HepG2 (cell line): Measurements from ENCODE around the gene BCAT1. TPM values are rescaled to one million over a fixed set of nuclear protein-coding genes. Genes with fewer than 3 reads are reported as not detected.
"Not testable (repeated sequence)": the region's sequence is repeated elsewhere in the genome, so short reads cannot be mapped to it uniquely, and the experiment has no call there.

ENCODE experiments used
- ATAC-seq: fragments of 200-7000 bp; cut with Tn5 transposase; 3 replicates; pipeline ENCODE4 v1.9.1; 2020; ENCODE audit warnings: mild to moderate bottlenecking, moderate library complexity
- BruUV-seq: library from RNA; stranded (reverse); fragments of 400-500 nt; replicated peaks from 2 replicates; lab custom pipeline; 2021; lab: Mats Ljungman, UMichigan
- CTCF ChIA-PET: fragments of 300-600 bp; formaldehyde crosslinking; extraction: SDS; loops from one replicate; lab custom pipeline; 2021; ENCODE audit warnings: low total read pairs, inconsistent platforms, low intra/inter-chr PET ratio; lab: Yijun Ruan, JAX
- POLR2A ChIA-PET: fragments of 350-600 bp; sonication (Branson Sonifier 250); formaldehyde crosslinking; loops from one replicate; lab custom pipeline; 2020; ENCODE audit warnings: antibody characterized with exemption, inconsistent platforms; lab: Yijun Ruan, JAX
- DNase-seq: peaks from one replicate; pipeline ENCODE4 v3.0.0-alpha.2; 2015; ENCODE audit warnings: low spot score
- FAIRE-seq: peaks from 3 replicates; lab custom pipeline; 2011; peaks lifted over from hg19 to GRCh38; lab: Jason Lieb, UNC
- H2AFZ ChIP-seq: one replicate; pipeline ENCODE4 v1.6.1; 2011; ENCODE audit warnings: low read length, inconsistent platforms
- H3K27ac ChIP-seq: fragments of 300-600 bp; 3 replicates; pipeline ENCODE4 v1.8.0; 2011; ENCODE audit warnings: mixed run types, mild to moderate bottlenecking, mixed read lengths, low read length, inconsistent platforms; ENCODE audit not compliant: insufficient read depth; ENCODE audit errors: extremely low read length
- H3K27me3 ChIP-seq, 2 experiments: fragments of 200-600 bp in 1 of 2; 2 replicates in 1 of 2; 3 replicates in 1 of 2; pipeline versions ENCODE4 v1.6.0 to v1.8.0; 2011; ENCODE audit warnings: low read length in 2 of 2, mild to moderate bottlenecking in 2 of 2, moderate library complexity in 2 of 2, inconsistent platforms in 1 of 2; ENCODE audit not compliant: insufficient read depth in 2 of 2, control insufficient read depth in 1 of 2
- H3K36me3 ChIP-seq, 2 experiments: fragments of 200-600 bp in 1 of 2; replicated peaks in 1 of 2; 2 replicates in 1 of 2; 3 replicates in 1 of 2; pipeline versions ENCODE4 v1.5.1 to v1.8.0; 2011; ENCODE audit warnings: low read length in 2 of 2, inconsistent platforms in 1 of 2; ENCODE audit not compliant: insufficient read depth in 2 of 2, control insufficient read depth in 1 of 2
- H3K4me1 ChIP-seq: 2 replicates; pipeline ENCODE4 v1.5.1; 2012; ENCODE audit warnings: low read length, inconsistent platforms; ENCODE audit not compliant: insufficient read depth
- H3K4me2 ChIP-seq: 2 replicates; pipeline ENCODE4 v1.6.0; 2011; ENCODE audit warnings: low read depth, low read length, inconsistent platforms
- H3K4me3 ChIP-seq, 3 experiments: fragments of 200-600 bp in 1 of 3; sonication (generic), shearing (Covaris generic) in 1 of 3; replicated peaks in 1 of 3; 2 replicates each; pipeline ENCODE4 v1.5.1; 2011 to 2016; ENCODE audit warnings: low read length in 3 of 3, inconsistent platforms in 2 of 3, low read depth in 2 of 3, mild to moderate bottlenecking in 2 of 3, control low read depth in 1 of 3, mixed read lengths in 1 of 3; ENCODE audit not compliant: insufficient read depth in 1 of 3
- H3K79me2 ChIP-seq: one replicate; pipeline ENCODE4 v1.6.1; 2011; ENCODE audit warnings: low read length, inconsistent platforms; ENCODE audit not compliant: insufficient read depth
- H3K9ac ChIP-seq: 2 replicates; pipeline ENCODE4 v1.6.0; 2011; ENCODE audit warnings: mild to moderate bottlenecking, low read depth, low read length, inconsistent platforms; ENCODE audit not compliant: insufficient read depth
- H3K9me3 ChIP-seq: 2 replicates; pipeline ENCODE4 v1.5.1; 2012; ENCODE audit warnings: mild to moderate bottlenecking, low read length
- H4K20me1 ChIP-seq: 2 replicates; pipeline ENCODE4 v1.6.0; 2011; ENCODE audit warnings: inconsistent platforms, mild to moderate bottlenecking, low read length, moderate library complexity; ENCODE audit not compliant: insufficient read depth
- ATF7-NPFF ChIP-seq: sonication (generic); formaldehyde crosslinking; IDR thresholded peaks from 2 replicates; pipeline ENCODE4 v1.8.1; 2023; ENCODE audit warnings: mild to moderate bottlenecking, low read depth, missing genetic modification reagents, moderate library complexity
- WGBS: methylation state at CpG from one replicate; pipeline ENCODE4 v1.1.6; 2017; ENCODE audit warnings: low lambda C conversion rate; 5-methylcytosine and 5-hydroxymethylcytosine counted together
- in situ Hi-C: cut with HindIII; loops from 2 replicates; pipeline ENCODE4 v1.10.0; 2017; ENCODE audit warnings: low pct_unique_long_range_greater_than_20kb; ENCODE audit not compliant: extremely low pct_ligation_motif_present
- intact Hi-C: fragments of 100-400 bp; cut with micrococcal nuclease; formaldehyde crosslinking; loops from one replicate; pipeline ENCODE4 v1.10.0; 2022; ENCODE audit not compliant: unreplicated experiment
- polyA plus RNA-seq, 8 experiments: library from polyadenylated mRNA; depleted of rRNA in 3 of 8; stranded (reverse) in 7 of 8; unstranded in 1 of 8; fragments of >200 nt; fragmentation: Illumina TruSeq in 4 of 8; extraction: Trizol in 4 of 8; gene quantifications; 2 replicates each; pipeline versions ENCODE4 v1.2.1 to v1.2.3, GENCODE V29; 2011 to 2016; ENCODE audit warnings: low read depth in 4 of 8, missing spikeins in 1 of 8, mixed read lengths in 1 of 8; ENCODE audit not compliant: insufficient read depth in 1 of 8
- total RNA-seq, 5 experiments: library from RNA; depleted of rRNA; stranded (reverse); fragments of >200 nt; fragmentation: Illumina TruSeq; extraction: Trizol; gene quantifications; 2 replicates each; pipeline ENCODE4 v1.2.3, GENCODE V29; 2016; ENCODE audit warnings: low read depth in 1 of 5
- TF ChIP-seq, protein P1 (sequence below): fragments of 450-650 bp; IDR thresholded peaks from 2 replicates; pipeline ENCODE4 v1.6.1; 2017
- TF ChIP-seq, protein P2 (sequence below): sonication (generic); formaldehyde crosslinking; IDR thresholded peaks from 2 replicates; pipeline ENCODE4 v1.8.0; 2022; ENCODE audit warnings: missing genetic modification reagents, mild to moderate bottlenecking, inconsistent platforms, borderline replicate concordance

BCAT1 gene
- total and polyA plus RNA-seq, 2 of the 13 experiments (the other 11 are each of a cell fraction or from before 2014, with no cell fraction given), result 8.0 to 75.5 TPM

- Histone ChIP-seq H3K9ac (no peak overlapping the region), H4K20me1 (no peaks in the 10 kb centered on the region), H3K27me3 (no peaks in the 10 kb centered on the region), H3K36me3 (peaks cover 0 to 3% of the 10 kb centered on the region in 2 experiments; a peak in 1 of 5 replicates), H3K79me2 (peaks cover 12% of the 10 kb centered on the region), H3K4me3 (no peak overlapping the region), H3K27ac (no peak overlapping the region), H2AFZ (no peak overlapping the region), H3K4me1 (peaks cover 19% of the 10 kb centered on the region; the same call in 1 of the 2 replicates), H3K4me2 (no peak overlapping the region), H3K9me3 (no peaks in the 10 kb centered on the region)
- BruUV-seq, result no TSS peak
- ATAC-seq (no peak), FAIRE-seq (no peak), DNase-seq (no peak)
- POLR2A ChIA-PET, result no interaction called here
- WGBS, result 88% methylated on average over 2 of the region's 2 CpGs
- intact Hi-C loops (no loop called here), in situ Hi-C loops (no loop called here)
- TF ChIP-seq ATF7-NPFF (CRISPR knock-in tag), result no peak
- TF ChIP-seq, protein P1, sequence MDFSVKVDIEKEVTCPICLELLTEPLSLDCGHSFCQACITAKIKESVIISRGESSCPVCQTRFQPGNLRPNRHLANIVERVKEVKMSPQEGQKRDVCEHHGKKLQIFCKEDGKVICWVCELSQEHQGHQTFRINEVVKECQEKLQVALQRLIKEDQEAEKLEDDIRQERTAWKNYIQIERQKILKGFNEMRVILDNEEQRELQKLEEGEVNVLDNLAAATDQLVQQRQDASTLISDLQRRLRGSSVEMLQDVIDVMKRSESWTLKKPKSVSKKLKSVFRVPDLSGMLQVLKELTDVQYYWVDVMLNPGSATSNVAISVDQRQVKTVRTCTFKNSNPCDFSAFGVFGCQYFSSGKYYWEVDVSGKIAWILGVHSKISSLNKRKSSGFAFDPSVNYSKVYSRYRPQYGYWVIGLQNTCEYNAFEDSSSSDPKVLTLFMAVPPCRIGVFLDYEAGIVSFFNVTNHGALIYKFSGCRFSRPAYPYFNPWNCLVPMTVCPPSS, result no peak
- TF ChIP-seq, protein P2, sequence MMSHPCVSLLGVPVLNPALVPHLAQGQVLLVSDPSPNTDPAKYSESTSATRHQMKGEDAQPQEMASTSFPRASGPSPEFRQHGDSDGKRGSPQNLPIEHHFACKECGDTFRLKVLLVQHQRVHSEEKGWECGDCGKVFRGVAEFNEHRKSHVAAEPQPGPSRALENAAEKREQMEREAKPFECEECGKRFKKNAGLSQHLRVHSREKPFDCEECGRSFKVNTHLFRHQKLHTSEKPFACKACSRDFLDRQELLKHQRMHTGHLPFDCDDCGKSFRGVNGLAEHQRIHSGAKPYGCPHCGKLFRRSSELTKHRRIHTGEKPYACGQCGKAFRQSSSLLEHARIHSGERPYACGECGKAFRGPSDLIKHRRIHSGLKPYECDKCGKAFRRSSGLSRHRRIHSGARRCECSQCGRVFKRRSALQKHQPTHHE (CRISPR knock-in tag), result no peak
- CTCF ChIA-PET, result no interaction called here
Observed at GRCh38 chr12:24928131-24928530, 20.8 kb downstream of the BCAT1 start.

GRCh38 chr12:24926080-24926479, 22.8 kb downstream of the BCAT1 start:
- H4K20me1 ChIP-seq, H3K9me3 ChIP-seq, in situ Hi-C loops, DNase-seq, H3K36me3 ChIP-seq, H3K9ac ChIP-seq, intact Hi-C loops, H3K4me3 ChIP-seq, H2AFZ ChIP-seq, POLR2A ChIA-PET, H3K27ac ChIP-seq, CTCF ChIA-PET, BruUV-seq, ATAC-seq, H3K4me2 ChIP-seq, FAIRE-seq, H3K27me3 ChIP-seq: not testable (repeated sequence)
- peaks cover 24% of the 10 kb centered on the region for H3K4me1 ChIP-seq
- WGBS, result 100% methylated on average over 10 of the region's 24 CpGs
- peaks cover 15% of the 10 kb centered on the region for H3K79me2 ChIP-seq
